ENCODE results near the gene SORBS2.

Gene SORBS2

GRCh38 chr4:185681604-185682003 lies 130.4 kb downstream of the SORBS2 start:
- DNase-seq (ENCODE audit: low read depth in 2 of 2): no peak

- no peak for DNase-seq (ENCODE audit: low read depth in 2 of 2)
Observed at GRCh38 chr4:185680617-185681016, 131.4 kb downstream of the SORBS2 start.

GRCh38 chr4:185679523-185679922 lies 132.5 kb downstream of the SORBS2 start:
- no peak for DNase-seq (ENCODE audit: low read depth in 2 of 2)

- no peak for DNase-seq (ENCODE audit: low read depth in 2 of 2)
Observed at GRCh38 chr4:185677637-185678314, 134.2 kb downstream of the SORBS2 start.

- DNase-seq (ENCODE audit: low read depth in 2 of 2): no peak
Observed at GRCh38 chr4:185672618-185673017, 139.4 kb downstream of the SORBS2 start.

GRCh38 chr4:185672151-185672550 lies 139.8 kb downstream of the SORBS2 start:
- DNase-seq (ENCODE audit: low read depth in 2 of 2): no peak

GRCh38 chr4:185671496-185671895 lies 140.5 kb downstream of the SORBS2 start:
- DNase-seq (ENCODE audit: low read depth in 2 of 2): no peak

- no peak for DNase-seq (ENCODE audit: low read depth in 2 of 2)
Observed at GRCh38 chr4:185671066-185671465, 140.9 kb downstream of the SORBS2 start.

- no peak for DNase-seq (ENCODE audit: low read depth in 2 of 2)
Observed at GRCh38 chr4:185669288-185669687, 142.7 kb downstream of the SORBS2 start.

GRCh38 chr4:185666156-185666555 lies 145.8 kb downstream of the SORBS2 start:
- DNase-seq (ENCODE audit: low read depth in 2 of 2): no peak

- no peak for DNase-seq (ENCODE audit: low read depth in 2 of 2)
Observed at GRCh38 chr4:185665655-185666054, 146.3 kb downstream of the SORBS2 start.

- DNase-seq (ENCODE audit: low read depth in 2 of 2): no peak
Observed at GRCh38 chr4:185664481-185664880, 147.5 kb downstream of the SORBS2 start.

GRCh38 chr4:185662030-185662778 lies 149.8 kb downstream of the SORBS2 start:
- no peak for DNase-seq (ENCODE audit: low read depth in 2 of 2)

- no peak for DNase-seq (ENCODE audit: low read depth in 2 of 2)
Observed at GRCh38 chr4:185660340-185660739, 151.7 kb downstream of the SORBS2 start.

- DNase-seq (ENCODE audit: low read depth in 2 of 2): no peak
Observed at GRCh38 chr4:185657699-185658098, 154.3 kb downstream of the SORBS2 start.

GRCh38 chr4:185657183-185657582 lies 154.8 kb downstream of the SORBS2 start:
- no peak for DNase-seq (ENCODE audit: low read depth in 2 of 2)

- DNase-seq (ENCODE audit: low read depth in 2 of 2): no peak
Observed at GRCh38 chr4:185656467-185656931, 155.5 kb downstream of the SORBS2 start.

- no peak for DNase-seq (ENCODE audit: low read depth in 2 of 2)
Observed at GRCh38 chr4:185654965-185655554, 156.9 kb downstream of the SORBS2 start.

GRCh38 chr4:185654311-185654710 lies 157.7 kb downstream of the SORBS2 start:
- no peak for DNase-seq (ENCODE audit: low read depth in 2 of 2)

- no peak for DNase-seq (ENCODE audit: low read depth in 2 of 2)
Observed at GRCh38 chr4:185651851-185652250, 160.1 kb downstream of the SORBS2 start.

GRCh38 chr4:185651137-185651677 lies 160.8 kb downstream of the SORBS2 start:
- DNase-seq (ENCODE audit: low read depth in 2 of 2): no peak

- no peak for DNase-seq (ENCODE audit: low read depth in 2 of 2)
Observed at GRCh38 chr4:185648631-185649030, 163.4 kb downstream of the SORBS2 start.

GRCh38 chr4:185645403-185645802 lies 166.6 kb downstream of the SORBS2 start:
- DNase-seq (ENCODE audit: low read depth in 2 of 2): no peak
